Endothelial cell of umbilical vein (primary cell): ENCODE data around the gene GPBAR1.

Experiments used
- EZH2 ChIP-seq: IDR thresholded peaks from 2 replicates; pipeline ENCODE4 v1.6.1; 2012; ENCODE audit warnings: borderline replicate concordance, low read depth, mild to moderate bottlenecking, moderate library complexity, low read length, inconsistent platforms; ENCODE audit not compliant: severe bottlenecking
- JUN ChIP-seq: IDR thresholded peaks from 2 replicates; pipeline ENCODE4 v1.6.1; 2011; ENCODE audit warnings: borderline replicate concordance, low read depth; ENCODE audit not compliant: insufficient read length, insufficient read depth
- POLR2A ChIP-seq: IDR thresholded peaks from 2 replicates; pipeline ENCODE4 v1.6.1; 2012; ENCODE audit warnings: low read depth, mild to moderate bottlenecking, control low read depth, low read length
- POLR2AphosphoS5 ChIP-seq: IDR thresholded peaks from 2 replicates; pipeline ENCODE4 v1.6.1; 2012; ENCODE audit warnings: low read depth, mild to moderate bottlenecking, control low read depth, low read length, moderate library complexity; ENCODE audit not compliant: insufficient read depth
- TF ChIP-seq, protein P1 (sequence below), 2 donors: IDR thresholded peaks; 1 replicate in 1 of 2; 2 replicates in 1 of 2; pipeline ENCODE4 v1.5.1; 2011; ENCODE audit warnings: low read length in 2 of 2, mild to moderate bottlenecking in 2 of 2, moderate library complexity in 2 of 2, control low read depth in 1 of 2, inconsistent platforms in 1 of 2, low read depth in 1 of 2; ENCODE audit not compliant: insufficient read depth in 1 of 2; ENCODE audit errors: extremely low read depth in 1 of 2

GRCh38 chr2:218273908-218274249, 13.1 kb downstream of the GPBAR1 start:
- TF ChIP-seq, protein P1, sequence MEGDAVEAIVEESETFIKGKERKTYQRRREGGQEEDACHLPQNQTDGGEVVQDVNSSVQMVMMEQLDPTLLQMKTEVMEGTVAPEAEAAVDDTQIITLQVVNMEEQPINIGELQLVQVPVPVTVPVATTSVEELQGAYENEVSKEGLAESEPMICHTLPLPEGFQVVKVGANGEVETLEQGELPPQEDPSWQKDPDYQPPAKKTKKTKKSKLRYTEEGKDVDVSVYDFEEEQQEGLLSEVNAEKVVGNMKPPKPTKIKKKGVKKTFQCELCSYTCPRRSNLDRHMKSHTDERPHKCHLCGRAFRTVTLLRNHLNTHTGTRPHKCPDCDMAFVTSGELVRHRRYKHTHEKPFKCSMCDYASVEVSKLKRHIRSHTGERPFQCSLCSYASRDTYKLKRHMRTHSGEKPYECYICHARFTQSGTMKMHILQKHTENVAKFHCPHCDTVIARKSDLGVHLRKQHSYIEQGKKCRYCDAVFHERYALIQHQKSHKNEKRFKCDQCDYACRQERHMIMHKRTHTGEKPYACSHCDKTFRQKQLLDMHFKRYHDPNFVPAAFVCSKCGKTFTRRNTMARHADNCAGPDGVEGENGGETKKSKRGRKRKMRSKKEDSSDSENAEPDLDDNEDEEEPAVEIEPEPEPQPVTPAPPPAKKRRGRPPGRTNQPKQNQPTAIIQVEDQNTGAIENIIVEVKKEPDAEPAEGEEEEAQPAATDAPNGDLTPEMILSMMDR (IDR thresholded peaks at IDR 0.05; ENCODE audit: extremely low read depth in 1 of 2, insufficient read depth in 1 of 2, low read depth in 1 of 2, low read length in 2 of 2) = no peak
- TF ChIP-seq EZH2 = no peak
- TF ChIP-seq POLR2A = no peak
- TF ChIP-seq POLR2AphosphoS5 = no peak
- TF ChIP-seq JUN = no peak
